Measurements from ENCODE around the gene ZNF536. TPM values are rescaled to one million over a fixed set of nuclear protein-coding genes. Genes with fewer than 3 reads are reported as not detected.

Gene ZNF536
- total and polyA plus RNA-seq, 7 experiments from 2014 or later, result not detected

- no peaks in the 10 kb centered on the region for H3K36me3 ChIP-seq (ENCODE audit: control insufficient read depth in 2 of 3, insufficient read depth in 3 of 3, low read length in 3 of 3)
- no peaks in the 10 kb centered on the region for H3K27me3 ChIP-seq (ENCODE audit: control insufficient read depth in 2 of 2, insufficient read depth in 2 of 2, low read length in 2 of 2)
- H3K4me3 ChIP-seq (ENCODE audit: low read length), result no peak overlapping the region
- no peak overlapping the region for H3K27ac Mint-ChIP-seq
- DNase-seq (no peak), ATAC-seq (no peak)
- no peaks in the 10 kb centered on the region for H3K9me3 ChIP-seq (ENCODE audit: control insufficient read depth in 2 of 3, low read length in 3 of 3)
- peaks cover 0 to 13% (median under 1%) of the 10 kb centered on the region in 5 donors for H3K27me3 Mint-ChIP-seq
- no peaks in the 10 kb centered on the region for H3K36me3 Mint-ChIP-seq
- H3K4me1 Mint-ChIP-seq, result no peaks in the 10 kb centered on the region
- no peaks in the 10 kb centered on the region for H3K4me1 ChIP-seq (ENCODE audit: control insufficient read depth in 2 of 2, insufficient read depth in 2 of 2, low read length in 2 of 2)
- ChIA-PET POLR2A (no interaction called here), CTCF (no interaction called here)
- H3K4me3 Mint-ChIP-seq, result no peak overlapping the region
- no peak overlapping the region for H3K27ac ChIP-seq (ENCODE audit: low read depth, low read length)
- H3K9me3 Mint-ChIP-seq, result peaks cover 0 to 3% (median 0%) of the 10 kb centered on the region in 11 donors
- intact Hi-C loops (cut with micrococcal nuclease), result no loop called here
Measured at GRCh38 chr19:30335306-30335886, 36.8 kb upstream of the ZNF536 start.

- Histone ChIP-seq H3K4me3 (ENCODE audit: low read length) (no peak overlapping the region), H3K9me3 (ENCODE audit: control insufficient read depth in 2 of 3, low read length in 3 of 3) (no peaks in the 10 kb centered on the region), H3K27me3 (ENCODE audit: control insufficient read depth in 2 of 2, insufficient read depth in 2 of 2, low read length in 2 of 2) (no peaks in the 10 kb centered on the region), H3K27ac (ENCODE audit: low read depth, low read length) (no peak overlapping the region), H3K36me3 (ENCODE audit: control insufficient read depth in 2 of 3, insufficient read depth in 3 of 3, low read length in 3 of 3) (no peaks in the 10 kb centered on the region), H3K4me1 (ENCODE audit: control insufficient read depth in 2 of 2, insufficient read depth in 2 of 2, low read length in 2 of 2) (no peaks in the 10 kb centered on the region)
- Mint-ChIP-seq H3K4me1 (no peaks in the 10 kb centered on the region), H3K36me3 (no peaks in the 10 kb centered on the region), H3K27me3 (peaks cover 0 to 13% (median 0%) of the 10 kb centered on the region in 5 donors), H3K27ac (no peak overlapping the region), H3K9me3 (peaks cover 0 to 3% (median 0%) of the 10 kb centered on the region in 11 donors), H3K4me3 (no peak overlapping the region)
- DNase-seq (no peak), ATAC-seq (no peak)
- intact Hi-C loops (cut with micrococcal nuclease), result no loop called here
- ChIA-PET CTCF (no interaction called here), POLR2A (no interaction called here)
Measured at GRCh38 chr19:30336290-30336689, 35.9 kb upstream of the ZNF536 start.

GRCh38 chr19:30338041-30338456 is 34.1 kb upstream of the ZNF536 start:
- no peaks in the 10 kb centered on the region for H3K9me3 Mint-ChIP-seq
- no peaks in the 10 kb centered on the region for H3K9me3 ChIP-seq (ENCODE audit: control insufficient read depth in 2 of 3, low read length in 3 of 3)
- CTCF ChIA-PET, result no interaction called here
- DNase-seq (no peak), ATAC-seq (no peak)
- POLR2A ChIA-PET, result no interaction called here
- H3K36me3 Mint-ChIP-seq, result no peaks in the 10 kb centered on the region
- intact Hi-C loops (cut with micrococcal nuclease), result no loop called here
- no peak overlapping the region for H3K4me3 Mint-ChIP-seq
- no peak overlapping the region for H3K4me3 ChIP-seq (ENCODE audit: low read length)
- H3K27ac ChIP-seq (ENCODE audit: low read depth, low read length), result no peak overlapping the region
- H3K36me3 ChIP-seq (ENCODE audit: control insufficient read depth in 2 of 3, insufficient read depth in 3 of 3, low read length in 3 of 3), result no peaks in the 10 kb centered on the region
- H3K4me1 ChIP-seq (ENCODE audit: control insufficient read depth in 2 of 2, insufficient read depth in 2 of 2, low read length in 2 of 2), result no peaks in the 10 kb centered on the region
- H3K4me1 Mint-ChIP-seq, result no peaks in the 10 kb centered on the region
- H3K27me3 Mint-ChIP-seq, result no peaks in the 10 kb centered on the region
- no peaks in the 10 kb centered on the region for H3K27me3 ChIP-seq (ENCODE audit: control insufficient read depth in 2 of 2, insufficient read depth in 2 of 2, low read length in 2 of 2)
- H3K27ac Mint-ChIP-seq, result no peak overlapping the region

GRCh38 chr19:30338878-30339623 is 33.1 kb upstream of the ZNF536 start:
- CTCF ChIA-PET, result no interaction called here
- Mint-ChIP-seq H3K9me3 (peaks cover 0 to 2% (median 0%) of the 10 kb centered on the region in 11 donors), H3K27ac (no peak overlapping the region)

GRCh38 chr19:30339624-30340525 is 32.3 kb upstream of the ZNF536 start:
- Histone ChIP-seq H3K9me3 (ENCODE audit: control insufficient read depth in 2 of 3, low read length in 3 of 3) (no peaks in the 10 kb centered on the region), H3K36me3 (ENCODE audit: control insufficient read depth in 2 of 3, insufficient read depth in 3 of 3, low read length in 3 of 3) (no peaks in the 10 kb centered on the region), H3K4me3 (ENCODE audit: low read length) (no peak overlapping the region), H3K4me1 (ENCODE audit: control insufficient read depth in 2 of 2, insufficient read depth in 2 of 2, low read length in 2 of 2) (no peaks in the 10 kb centered on the region), H3K27ac (ENCODE audit: low read depth, low read length) (no peak overlapping the region), H3K27me3 (ENCODE audit: control insufficient read depth in 2 of 2, insufficient read depth in 2 of 2, low read length in 2 of 2) (no peaks in the 10 kb centered on the region)
- POLR2A ChIA-PET, result no interaction called here
- no peaks in the 10 kb centered on the region for H3K36me3 Mint-ChIP-seq
- no peak overlapping the region for H3K4me3 Mint-ChIP-seq
- H3K27me3 Mint-ChIP-seq, result no peaks in the 10 kb centered on the region
- CTCF ChIA-PET, result no interaction called here
- ATAC-seq, result peak; percentile 12
- peaks cover 0 to 2% (median 0%) of the 10 kb centered on the region in 11 donors for H3K9me3 Mint-ChIP-seq
- no peaks in the 10 kb centered on the region for H3K4me1 Mint-ChIP-seq
- intact Hi-C loops (cut with micrococcal nuclease), result no loop called here
- DNase-seq, result no peak
- no peak overlapping the region for H3K27ac Mint-ChIP-seq

More at GRCh38 chr19:30338878-30339623, 33.1 kb upstream of the ZNF536 start:
- ATAC-seq (no peak), DNase-seq (no peak)
- H3K36me3 ChIP-seq (ENCODE audit: control insufficient read depth in 2 of 3, insufficient read depth in 3 of 3, low read length in 3 of 3), result no peaks in the 10 kb centered on the region
- H3K27me3 ChIP-seq (ENCODE audit: control insufficient read depth in 2 of 2, insufficient read depth in 2 of 2, low read length in 2 of 2), result no peaks in the 10 kb centered on the region
- Mint-ChIP-seq H3K4me3 (no peak overlapping the region), H3K4me1 (no peaks in the 10 kb centered on the region), H3K36me3 (no peaks in the 10 kb centered on the region), H3K27me3 (no peaks in the 10 kb centered on the region)
- no peak overlapping the region for H3K4me3 ChIP-seq (ENCODE audit: low read length)
- intact Hi-C loops (cut with micrococcal nuclease), result no loop called here
- no peak overlapping the region for H3K27ac ChIP-seq (ENCODE audit: low read depth, low read length)
- H3K4me1 ChIP-seq (ENCODE audit: control insufficient read depth in 2 of 2, insufficient read depth in 2 of 2, low read length in 2 of 2), result no peaks in the 10 kb centered on the region
- no peaks in the 10 kb centered on the region for H3K9me3 ChIP-seq (ENCODE audit: control insufficient read depth in 2 of 3, low read length in 3 of 3)
- POLR2A ChIA-PET, result no interaction called here

GRCh38 chr19:30340771-30341561 is 31.2 kb upstream of the ZNF536 start:
- CTCF ChIA-PET, result no interaction called here
- no peak overlapping the region for H3K4me3 Mint-ChIP-seq
- Histone ChIP-seq H3K27me3 (ENCODE audit: control insufficient read depth in 2 of 2, insufficient read depth in 2 of 2, low read length in 2 of 2) (no peaks in the 10 kb centered on the region), H3K36me3 (ENCODE audit: control insufficient read depth in 2 of 3, insufficient read depth in 3 of 3, low read length in 3 of 3) (no peaks in the 10 kb centered on the region), H3K4me3 (ENCODE audit: low read length) (no peak overlapping the region), H3K27ac (ENCODE audit: low read depth, low read length) (no peak overlapping the region), H3K9me3 (ENCODE audit: control insufficient read depth in 2 of 3, low read length in 3 of 3) (no peaks in the 10 kb centered on the region), H3K4me1 (ENCODE audit: control insufficient read depth in 2 of 2, insufficient read depth in 2 of 2, low read length in 2 of 2) (no peaks in the 10 kb centered on the region)
- no peaks in the 10 kb centered on the region for H3K4me1 Mint-ChIP-seq
- ATAC-seq, result no peak
- peaks cover 0 to 2% (median 0%) of the 10 kb centered on the region in 11 donors for H3K9me3 Mint-ChIP-seq
- DNase-seq, result no peak
- no peaks in the 10 kb centered on the region for H3K36me3 Mint-ChIP-seq
- H3K27me3 Mint-ChIP-seq, result no peaks in the 10 kb centered on the region
- POLR2A ChIA-PET, result no interaction called here
- intact Hi-C loops (cut with micrococcal nuclease), result no loop called here
- H3K27ac Mint-ChIP-seq, result no peak overlapping the region
